Neuronal stem cell (in vitro differentiated cells): ENCODE data around the gene SYNCRIP.

Experiments
- DNase-seq: peaks from one replicate; pipeline ENCODE4 v3.0.0-alpha.2; 2013; ENCODE audit warnings: low spot score
- H2AFZ ChIP-seq: one replicate; pipeline ENCODE4 v1.6.1; 2013; ENCODE audit warnings: mild to moderate bottlenecking, low read length, inconsistent platforms
- H2AK5ac ChIP-seq: 2 replicates; pipeline ENCODE4 v1.6.1; 2013; ENCODE audit warnings: low read depth, mild to moderate bottlenecking, inconsistent platforms, low read length, moderate library complexity, mixed read lengths
- H2BK120ac ChIP-seq: 2 replicates; pipeline ENCODE4 v1.6.1; 2013; ENCODE audit warnings: low read depth, mild to moderate bottlenecking, inconsistent platforms, low read length, moderate library complexity, mixed read lengths
- H2BK12ac ChIP-seq: one replicate; pipeline ENCODE4 v1.6.1; 2013; ENCODE audit warnings: low read length, inconsistent platforms
- H2BK15ac ChIP-seq: 2 replicates; pipeline ENCODE4 v1.6.1; 2013; ENCODE audit warnings: mild to moderate bottlenecking, low read length, inconsistent platforms, mixed read lengths
- H2BK5ac ChIP-seq: one replicate; pipeline ENCODE4 v1.6.1; 2013; ENCODE audit warnings: inconsistent platforms, mild to moderate bottlenecking, low read length, moderate library complexity
- H3K14ac ChIP-seq: one replicate; pipeline ENCODE4 v1.6.1; 2013; ENCODE audit warnings: low read length, inconsistent platforms
- H3K18ac ChIP-seq: 2 replicates; pipeline ENCODE4 v1.6.1; 2013; ENCODE audit warnings: low read length, inconsistent platforms
- H3K23ac ChIP-seq: 2 replicates; pipeline ENCODE4 v1.6.1; 2013; ENCODE audit warnings: low read depth, mild to moderate bottlenecking, mixed read lengths, low read length, inconsistent platforms; ENCODE audit not compliant: poor library complexity
- H3K27ac ChIP-seq: replicated peaks from 3 replicates; pipeline ENCODE4 v1.5.1; 2013; ENCODE audit warnings: low read length, inconsistent platforms
- H3K27me3 ChIP-seq, 3 experiments: 2 replicates each; pipeline ENCODE4 v1.6.1; 2013; ENCODE audit warnings: low read length in 3 of 3, mild to moderate bottlenecking in 2 of 3, inconsistent platforms in 1 of 3, low read depth in 1 of 3, mixed read lengths in 1 of 3, moderate library complexity in 1 of 3; ENCODE audit not compliant: control insufficient read depth in 3 of 3, insufficient read depth in 3 of 3
- H3K36me3 ChIP-seq, 2 donors: replicated peaks in 1 of 2; 2 replicates each; pipeline ENCODE4 v1.6.1; 2013; ENCODE audit warnings: low read length in 2 of 2; ENCODE audit not compliant: control insufficient read depth in 2 of 2, insufficient read depth in 2 of 2
- H3K4ac ChIP-seq: 2 replicates; pipeline ENCODE4 v1.6.1; 2013; ENCODE audit warnings: inconsistent platforms, mild to moderate bottlenecking, low read length, moderate library complexity
- H3K4me1 ChIP-seq, 2 donors: 1 replicate in 1 of 2; 2 replicates in 1 of 2; pipeline ENCODE4 v1.6.1; 2013; ENCODE audit warnings: low read length in 2 of 2, low read depth in 1 of 2; ENCODE audit not compliant: control insufficient read depth in 2 of 2, insufficient read depth in 1 of 2
- H3K4me2 ChIP-seq: one replicate; pipeline ENCODE4 v1.6.1; 2013; ENCODE audit warnings: mild to moderate bottlenecking, low read length, inconsistent platforms; ENCODE audit not compliant: insufficient read depth, poor library complexity, severe bottlenecking
- H3K4me3 ChIP-seq, 2 donors: 2 replicates each; pipeline ENCODE4 v1.5.1; 2013; ENCODE audit warnings: low read length in 2 of 2, mild to moderate bottlenecking in 2 of 2, inconsistent platforms in 1 of 2, moderate library complexity in 1 of 2
- H3K79me1 ChIP-seq: one replicate; pipeline ENCODE4 v1.6.1; 2013; ENCODE audit warnings: low read depth, mild to moderate bottlenecking, inconsistent platforms, low read length, moderate library complexity
- H3K9ac ChIP-seq: one replicate; pipeline ENCODE4 v1.6.1; 2013; ENCODE audit warnings: mild to moderate bottlenecking, low read depth, low read length, inconsistent platforms; ENCODE audit not compliant: poor library complexity
- H3K9me3 ChIP-seq, 2 donors: replicated peaks in 1 of 2; 2 replicates each; pipeline versions ENCODE3 to v1.6.1; 2013; ENCODE audit warnings: low read length in 2 of 2, mild to moderate bottlenecking in 2 of 2, inconsistent platforms in 1 of 2, low read depth in 1 of 2, mixed read lengths in 1 of 2, moderate library complexity in 1 of 2; ENCODE audit not compliant: control insufficient read depth in 2 of 2, insufficient read depth in 1 of 2
- H4K8ac ChIP-seq: one replicate; pipeline ENCODE4 v1.6.1; 2013; ENCODE audit warnings: low read depth, mild to moderate bottlenecking, inconsistent platforms, low read length, moderate library complexity
- H4K91ac ChIP-seq: one replicate; pipeline ENCODE4 v1.6.1; 2013; ENCODE audit warnings: low read length, low read depth, mild to moderate bottlenecking, inconsistent platforms; ENCODE audit not compliant: poor library complexity
- WGBS, 2 donors: extraction: QIAGEN DNeasy Blood & Tissue Kit; methylation state at CpG; one replicate each; pipeline ENCODE4 v1.1.7; 2013; ENCODE audit warnings: missing lambda C conversion rate in 2 of 2, mixed read lengths in 1 of 2; ENCODE audit not compliant: insufficient read length in 2 of 2, insufficient replicate concordance in 1 of 2; ENCODE audit errors: extremely low coverage in 2 of 2; 5-methylcytosine and 5-hydroxymethylcytosine counted together

SYNCRIP gene

DNA sequence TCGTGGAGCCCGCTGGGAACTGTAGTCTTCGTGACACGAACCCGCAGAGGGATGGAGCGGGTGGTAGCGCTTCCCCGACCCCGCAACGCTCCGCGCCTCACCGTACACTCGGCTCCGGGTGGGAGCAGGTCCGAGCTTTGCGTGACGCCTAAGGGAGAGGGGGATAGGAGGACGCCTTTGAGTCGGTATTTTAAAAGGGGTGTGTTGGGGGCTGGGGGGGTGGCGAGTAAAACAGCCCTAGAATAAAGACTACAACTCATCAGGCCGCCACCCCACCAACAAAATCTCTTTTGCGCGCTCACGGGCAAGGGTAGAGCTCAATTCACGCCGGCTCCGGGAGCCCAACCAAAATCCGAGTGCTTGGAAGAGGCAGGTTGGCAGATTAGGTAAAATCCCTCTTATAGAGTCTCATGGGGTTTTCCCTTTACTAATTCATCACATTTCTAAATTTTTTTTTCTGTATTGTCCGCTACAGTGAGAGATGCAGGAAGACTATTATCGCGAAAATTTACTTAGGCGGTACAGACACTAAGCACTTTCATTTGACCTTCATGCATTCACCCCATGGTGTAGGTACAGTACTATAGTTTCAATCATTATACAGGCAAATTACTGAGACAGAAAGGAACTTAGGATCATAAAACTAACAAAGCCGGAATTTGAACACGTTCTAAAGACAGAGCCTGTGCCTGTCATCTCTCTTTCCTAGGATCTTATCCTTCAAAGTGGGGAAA is 48.3 kb downstream of the SYNCRIP start:
- whole genome bisulfite sequencing, 2 donors: no CpG with 5 or more reads among the region's 35 CpGs
- no peak overlapping the region for H4K91ac ChIP-seq
- peak overlapping the region; percentile 11 for H3K14ac ChIP-seq
- peak overlapping the region; percentile 97 for H2BK5ac ChIP-seq
- H2AFZ ChIP-seq: peak overlapping the region; percentile 98
- H3K79me1 ChIP-seq: no peaks in the 10 kb centered on the region
- peaks cover 2% of the 10 kb centered on the region in 2 donors for H3K4me1 ChIP-seq
- peak overlapping the region; percentile 77 for H3K4me2 ChIP-seq
- H3K9me3 ChIP-seq: peaks cover 0 to 25% of the 10 kb centered on the region in 2 donors
- peak overlapping the region; percentile 97 for H3K18ac ChIP-seq
- peak overlapping the region; percentile 90 to 98 for H3K4me3 ChIP-seq
- no peak overlapping the region for H4K8ac ChIP-seq
- peak overlapping the region; percentile 75 for H3K27ac ChIP-seq
- no peak overlapping the region for H2BK12ac ChIP-seq
- H3K36me3 ChIP-seq: peaks cover 0 to 11% of the 10 kb centered on the region in 2 donors
- peak overlapping the region; percentile 74 for H3K9ac ChIP-seq
- H3K27me3 ChIP-seq: no peaks in the 10 kb centered on the region
- no peak for DNase-seq
- H3K4ac ChIP-seq: no peak overlapping the region
- no peak overlapping the region for H2BK15ac ChIP-seq
- H3K23ac ChIP-seq: peak overlapping the region; percentile 99
- no peak overlapping the region for H2AK5ac ChIP-seq
- no peak overlapping the region for H2BK120ac ChIP-seq

DNA sequence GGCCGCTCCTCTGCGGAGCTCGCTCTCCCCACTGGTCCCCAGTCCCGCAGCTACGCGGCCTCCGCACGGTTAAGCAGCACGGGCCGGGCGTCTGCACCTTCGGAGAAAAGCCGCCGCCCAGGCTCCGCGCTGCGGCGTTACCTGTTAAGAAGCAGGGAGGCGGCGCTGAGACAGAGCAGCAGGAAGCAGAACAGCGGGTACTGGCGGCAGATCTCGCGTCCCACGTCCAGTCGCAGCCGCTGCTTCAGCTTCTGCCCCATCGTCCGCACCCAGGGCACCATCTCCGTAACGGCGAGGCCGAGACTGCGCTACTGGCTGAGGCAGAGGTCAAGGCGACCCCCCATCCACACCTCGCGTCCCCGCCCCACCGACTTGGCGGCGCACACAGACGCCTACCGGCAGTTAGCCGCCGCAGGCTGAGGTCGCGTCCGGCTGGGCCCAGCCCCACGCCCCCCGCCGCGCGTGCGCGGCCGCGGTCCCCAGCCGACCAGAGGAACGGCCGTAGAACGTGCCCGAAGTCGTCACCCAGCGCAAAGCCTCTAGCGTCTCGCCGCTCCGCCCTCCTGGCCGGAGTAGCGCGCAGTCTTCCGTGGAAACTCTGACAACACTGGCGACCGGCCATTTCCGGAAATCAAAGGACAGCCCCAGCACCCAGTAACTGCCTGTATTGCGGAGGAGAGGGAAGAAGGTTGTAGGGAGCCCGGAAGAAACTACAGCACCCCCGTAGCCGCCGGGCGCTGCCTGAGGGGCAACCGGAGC is 49.1 kb downstream of the SYNCRIP start, which contains the start of gene SNX14:
Gene SNX14 (minus strand): TSS at position 421 of the 759 bp plus-strand sequence. CDS start 140 bp downstream, at position 281.
- H3K4ac ChIP-seq: no peak within 1 kb of the TSS
- H2AFZ ChIP-seq: peak within 1 kb of the TSS; percentile 98
- peak within 1 kb of the TSS; percentile 99 for H3K23ac ChIP-seq
- no CpG with 5 or more reads among the region's 82 CpGs for WGBS, 2 donors
- H2BK5ac ChIP-seq: peak within 1 kb of the TSS; percentile 97
- H3K14ac ChIP-seq: peak within 1 kb of the TSS; percentile 97
- no peak within 1 kb of the TSS for H4K91ac ChIP-seq
- H4K8ac ChIP-seq: no peak within 1 kb of the TSS
- H2BK15ac ChIP-seq: no peak within 1 kb of the TSS
- H3K9me3 ChIP-seq: peaks cover 0 to 32% of the 10 kb centered on the region in 2 donors
- no peaks in the 10 kb centered on the region for H3K27me3 ChIP-seq
- peak within 1 kb of the TSS; percentile 97 for H3K18ac ChIP-seq
- peak; percentile 77 for DNase-seq
- H3K4me1 ChIP-seq: peaks cover 2% of the 10 kb centered on the region in 2 donors
- peak within 1 kb of the TSS; percentile 5 for H2BK12ac ChIP-seq
- H2AK5ac ChIP-seq: peak within 1 kb of the TSS; percentile 18
- peak within 1 kb of the TSS; percentile 90 to 98 for H3K4me3 ChIP-seq
- H3K9ac ChIP-seq: peak within 1 kb of the TSS; percentile 98
- no peaks in the 10 kb centered on the region for H3K79me1 ChIP-seq
- H3K36me3 ChIP-seq: peaks cover 0 to 11% of the 10 kb centered on the region in 2 donors
- H2BK120ac ChIP-seq: no peak within 1 kb of the TSS
- H3K27ac ChIP-seq: peak within 1 kb of the TSS; percentile 75
- H3K4me2 ChIP-seq: peak within 1 kb of the TSS; percentile 77

DNA sequence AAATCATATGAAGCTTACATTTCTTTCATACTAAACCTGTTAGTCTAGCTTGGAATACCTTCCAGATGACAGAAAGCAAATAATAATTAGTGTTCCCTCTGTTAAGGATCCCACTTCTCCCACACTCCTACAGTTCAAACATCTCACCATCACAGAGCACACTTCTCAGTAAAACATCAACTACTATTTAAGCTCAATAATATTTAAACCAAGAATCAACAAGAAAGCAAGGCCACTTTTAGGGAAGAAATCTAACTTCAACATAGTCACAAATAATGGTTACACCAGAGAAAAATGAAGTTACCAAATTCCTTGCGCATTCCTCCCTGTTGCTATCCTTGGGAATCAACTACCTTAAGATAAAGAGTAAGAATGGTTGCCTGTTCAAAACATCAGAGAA is 50.7 kb downstream of the SYNCRIP start:
- Histone ChIP-seq H3K4me1 (peaks cover 2% of the 10 kb centered on the region in 2 donors), H3K14ac (no peak overlapping the region), H2AK5ac (no peak overlapping the region), H4K8ac (no peak overlapping the region), H3K4ac (no peak overlapping the region), H3K4me2 (no peak overlapping the region), H3K36me3 (peaks cover 0 to 14% of the 10 kb centered on the region in 2 donors), H3K9ac (no peak overlapping the region), H2BK15ac (no peak overlapping the region), H3K27ac (no peak overlapping the region), H3K27me3 (no peaks in the 10 kb centered on the region), H2BK5ac (no peak overlapping the region), H3K23ac (no peak overlapping the region), H3K18ac (no peak overlapping the region), H4K91ac (no peak overlapping the region), H3K9me3 (peaks cover 0 to 42% of the 10 kb centered on the region in 2 donors), H2AFZ (no peak overlapping the region), H3K79me1 (no peaks in the 10 kb centered on the region), H2BK12ac (no peak overlapping the region), H2BK120ac (no peak overlapping the region), H3K4me3 (no peak overlapping the region)
- no peak for DNase-seq
- no CpG with 5 or more reads among the region's 1 CpG for WGBS, 2 donors

DNA sequence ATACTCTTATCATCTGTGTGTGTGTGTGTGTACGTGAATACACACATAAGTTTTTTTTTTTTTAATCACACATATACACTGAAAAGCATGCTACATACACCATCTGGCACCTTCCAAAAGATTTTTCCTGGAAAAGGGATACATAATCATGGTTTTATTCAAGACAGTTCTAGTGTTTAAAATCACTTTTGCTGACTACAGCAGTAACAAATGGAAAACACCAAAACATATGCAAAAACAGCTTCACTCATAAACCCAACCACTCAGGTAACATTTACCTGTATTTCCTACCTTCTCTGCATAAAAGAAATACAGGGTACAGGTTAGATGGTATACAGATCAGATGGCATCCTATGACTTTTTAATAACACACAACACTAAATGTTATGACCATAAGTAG is 51.5 kb downstream of the SYNCRIP start:
- peaks cover 2% of the 10 kb centered on the region in 2 donors for H3K4me1 ChIP-seq
- H2AK5ac ChIP-seq: no peak overlapping the region
- peaks cover 2% of the 10 kb centered on the region for H3K79me1 ChIP-seq
- H4K8ac ChIP-seq: no peak overlapping the region
- no peak overlapping the region for H4K91ac ChIP-seq
- no peak overlapping the region for H3K18ac ChIP-seq
- no peak overlapping the region for H3K9ac ChIP-seq
- H3K14ac ChIP-seq: no peak overlapping the region
- H3K23ac ChIP-seq: no peak overlapping the region
- no peak for DNase-seq
- no peak overlapping the region for H2AFZ ChIP-seq
- no peak overlapping the region for H3K4me2 ChIP-seq
- peaks cover 0 to 42% of the 10 kb centered on the region in 2 donors for H3K9me3 ChIP-seq
- no peak overlapping the region for H3K4ac ChIP-seq
- H2BK15ac ChIP-seq: no peak overlapping the region
- peaks cover 0 to 14% of the 10 kb centered on the region in 2 donors for H3K36me3 ChIP-seq
- H3K27ac ChIP-seq: no peak overlapping the region
- no peaks in the 10 kb centered on the region for H3K27me3 ChIP-seq
- H2BK120ac ChIP-seq: no peak overlapping the region
- no CpG with 5 or more reads among the region's 1 CpG for WGBS, 2 donors
- no peak overlapping the region for H2BK12ac ChIP-seq
- no peak overlapping the region for H2BK5ac ChIP-seq
- H3K4me3 ChIP-seq: no peak overlapping the region
